Measurements from ENCODE around the gene SUGP2.
"Not testable (repeated sequence)": the region's sequence is repeated elsewhere in the genome, so short reads cannot be mapped to it uniquely, and the experiment has no call there.

Gene SUGP2

DNA sequence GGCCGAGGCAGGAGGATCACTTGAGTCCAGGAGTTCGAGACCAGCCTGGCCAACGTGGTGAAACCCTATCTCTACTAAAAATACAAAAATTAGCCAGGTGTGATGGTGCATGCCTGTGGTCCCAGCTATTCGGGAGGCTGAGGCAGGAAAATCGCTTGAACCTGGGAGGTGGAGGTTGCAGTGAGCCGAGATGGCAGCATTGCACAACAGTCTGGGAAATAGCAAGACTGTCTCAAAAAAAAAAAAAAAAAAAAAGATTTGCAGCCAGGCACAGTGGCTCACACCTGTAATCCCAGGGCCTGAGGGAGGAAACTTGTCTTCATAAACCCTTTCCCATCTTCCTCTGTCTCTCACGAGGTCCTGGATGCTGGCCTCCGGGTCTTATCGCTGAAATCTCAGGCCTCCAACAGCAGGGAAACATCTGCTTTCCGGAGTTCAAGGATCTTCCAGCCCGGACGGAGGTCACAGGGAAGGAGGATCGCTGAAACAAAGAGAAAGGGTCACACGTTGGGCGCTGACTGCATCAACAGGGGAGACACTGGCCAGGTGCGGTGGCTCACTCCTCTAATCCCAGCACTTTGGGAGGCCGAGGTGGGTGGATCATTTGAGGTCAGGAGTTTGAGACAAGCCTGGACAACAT, 80.8 kb downstream of the SUGP2 start:
- not testable (repeated sequence) for DNase-seq (ENCODE audit: low read depth in 3 of 3)

- DNase-seq (ENCODE audit: low read depth in 3 of 3), result no peak
Measured at GRCh38 chr19:18951721-18952281, 81.5 kb downstream of the SUGP2 start.

DNA sequence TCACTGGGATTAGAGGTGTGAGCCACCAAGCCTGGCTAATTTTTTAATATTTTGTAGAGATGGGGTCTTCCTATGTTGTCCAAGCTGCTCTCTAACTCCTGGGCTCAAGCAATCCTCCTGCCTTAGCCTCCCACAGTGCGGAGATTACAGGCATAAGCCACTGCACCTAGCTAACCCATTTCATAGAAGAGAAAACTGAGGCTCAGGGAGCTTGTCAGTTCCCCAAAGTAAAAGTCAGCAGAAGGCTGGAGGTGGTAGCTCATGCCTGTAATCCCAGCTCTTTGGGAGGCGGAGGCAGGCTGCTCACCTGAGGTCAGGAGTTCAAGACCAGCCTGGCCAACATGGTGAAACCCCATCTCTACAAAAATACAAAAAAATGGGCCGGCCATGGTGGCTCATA, 83.5 kb downstream of the SUGP2 start:
- DNase-seq (ENCODE audit: low read depth in 3 of 3), result no peak

- DNase-seq (ENCODE audit: low read depth in 3 of 3), result no peak
Measured at GRCh38 chr19:18948976-18949356, 84.4 kb downstream of the SUGP2 start.

DNA sequence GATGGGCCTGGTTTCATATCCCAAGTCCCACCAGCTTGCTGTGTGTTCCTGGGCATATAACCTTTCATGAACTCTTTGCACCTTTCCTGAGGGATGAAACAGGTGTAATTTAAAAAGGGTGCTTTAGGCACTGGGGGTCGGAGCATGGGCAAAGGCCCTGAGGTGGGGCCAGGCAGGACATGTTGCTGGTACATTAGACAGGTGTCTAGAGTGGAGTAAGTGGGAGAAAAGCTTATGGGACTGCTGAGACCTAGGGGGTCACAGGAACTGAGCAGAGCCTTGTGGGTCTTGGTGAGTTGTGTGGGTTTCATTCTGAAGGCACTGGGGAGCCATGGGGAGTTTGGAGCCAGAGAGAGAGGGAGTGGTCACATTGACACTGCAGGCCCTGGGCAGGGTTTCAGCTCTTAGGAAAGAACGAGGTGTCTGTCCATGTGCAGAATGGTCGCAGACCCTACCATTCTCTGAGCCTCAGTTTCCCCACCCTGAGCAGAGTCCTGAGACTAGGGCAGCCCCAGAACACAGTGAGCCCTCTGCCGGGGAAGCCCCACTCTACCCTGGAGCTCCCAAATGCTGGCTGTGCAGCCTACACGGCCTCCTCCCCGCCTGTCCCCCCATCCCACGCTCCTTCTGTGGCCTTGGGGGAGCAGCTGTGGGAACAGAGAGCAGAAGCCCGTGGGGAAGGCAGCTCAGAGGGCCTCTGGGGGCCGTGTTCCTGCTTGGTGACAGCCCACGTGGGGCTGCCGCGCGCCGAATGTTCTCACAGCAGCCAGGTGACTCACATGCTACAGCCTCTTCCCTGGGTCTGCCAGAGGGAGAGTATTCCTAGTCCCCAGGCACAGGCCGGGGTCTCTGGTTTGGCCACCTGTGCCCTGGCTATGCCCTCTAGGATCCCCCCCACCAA, 85.0 kb downstream of the SUGP2 start:
- DNase-seq (ENCODE audit: low read depth in 3 of 3), result no peak

DNA sequence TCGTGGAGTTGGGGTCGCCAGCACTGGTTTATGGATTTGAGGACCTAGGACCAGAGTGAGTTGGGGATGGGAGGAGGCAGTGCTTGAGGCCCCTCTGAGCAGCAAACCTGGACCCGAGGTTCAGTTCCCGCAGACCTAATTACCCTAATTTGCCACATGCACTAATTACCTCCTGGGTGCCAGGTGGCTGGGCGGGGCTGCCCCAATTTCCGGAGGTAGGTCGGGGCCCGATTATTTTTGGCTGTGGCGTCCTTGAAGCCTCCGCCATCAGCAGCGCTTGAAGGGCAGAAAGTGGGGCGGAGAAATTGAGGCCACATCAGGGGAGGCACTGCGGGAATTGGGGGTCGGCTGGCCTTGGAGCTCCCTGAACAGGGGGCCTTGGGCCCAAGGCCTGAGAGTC, 86.4 kb downstream of the SUGP2 start:
- no peak for DNase-seq (ENCODE audit: low read depth in 3 of 3)

DNA sequence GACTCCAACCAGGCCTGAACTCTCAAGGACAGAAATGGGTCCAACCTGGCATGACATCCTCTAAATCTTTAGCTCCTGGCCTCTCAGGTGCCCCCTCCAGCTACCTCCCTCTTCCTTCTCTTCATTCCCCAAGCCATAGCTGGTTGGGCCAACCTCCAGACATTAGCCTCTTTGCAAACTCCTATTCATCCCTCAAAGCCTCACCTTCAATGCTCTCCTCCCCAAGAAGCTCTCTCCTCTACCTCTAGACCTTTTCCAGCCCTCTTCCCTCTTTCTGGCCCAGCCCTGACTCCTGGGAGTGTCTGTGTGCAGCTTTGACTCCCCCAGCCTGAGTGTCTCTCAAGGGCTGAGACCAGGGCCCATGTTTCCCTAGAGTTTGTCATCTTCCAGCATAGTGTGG, 87.0 kb downstream of the SUGP2 start:
- DNase-seq (ENCODE audit: low read depth in 3 of 3), result no peak

- DNase-seq (ENCODE audit: low read depth in 3 of 3), result no peak
Measured at GRCh38 chr19:18945297-18945696, 88.0 kb downstream of the SUGP2 start.

GRCh38 chr19:18943465-18943864, 89.9 kb downstream of the SUGP2 start:
- DNase-seq (ENCODE audit: low read depth in 3 of 3), result no peak

DNA sequence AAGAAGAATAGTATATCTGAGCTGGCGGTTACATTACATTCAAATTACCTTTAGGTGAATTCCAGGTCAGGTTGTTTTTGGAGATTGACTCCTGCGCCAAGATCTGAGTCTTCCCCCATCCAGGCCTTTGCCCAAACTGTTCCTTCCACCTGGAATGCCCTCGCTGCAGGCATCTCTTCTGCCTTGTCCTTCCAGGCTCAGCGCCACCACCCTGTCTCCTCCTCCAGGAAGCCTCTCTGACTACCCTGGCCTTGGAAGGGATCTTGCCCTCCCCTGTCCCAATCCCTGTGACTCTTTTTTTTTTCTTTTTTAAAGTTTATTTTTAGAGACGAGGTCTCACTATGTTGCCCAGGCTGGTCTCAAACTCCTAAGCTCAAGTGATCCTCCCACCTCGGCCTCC, 90.6 kb downstream of the SUGP2 start:
- DNase-seq (ENCODE audit: low read depth in 3 of 3), result no peak

DNA sequence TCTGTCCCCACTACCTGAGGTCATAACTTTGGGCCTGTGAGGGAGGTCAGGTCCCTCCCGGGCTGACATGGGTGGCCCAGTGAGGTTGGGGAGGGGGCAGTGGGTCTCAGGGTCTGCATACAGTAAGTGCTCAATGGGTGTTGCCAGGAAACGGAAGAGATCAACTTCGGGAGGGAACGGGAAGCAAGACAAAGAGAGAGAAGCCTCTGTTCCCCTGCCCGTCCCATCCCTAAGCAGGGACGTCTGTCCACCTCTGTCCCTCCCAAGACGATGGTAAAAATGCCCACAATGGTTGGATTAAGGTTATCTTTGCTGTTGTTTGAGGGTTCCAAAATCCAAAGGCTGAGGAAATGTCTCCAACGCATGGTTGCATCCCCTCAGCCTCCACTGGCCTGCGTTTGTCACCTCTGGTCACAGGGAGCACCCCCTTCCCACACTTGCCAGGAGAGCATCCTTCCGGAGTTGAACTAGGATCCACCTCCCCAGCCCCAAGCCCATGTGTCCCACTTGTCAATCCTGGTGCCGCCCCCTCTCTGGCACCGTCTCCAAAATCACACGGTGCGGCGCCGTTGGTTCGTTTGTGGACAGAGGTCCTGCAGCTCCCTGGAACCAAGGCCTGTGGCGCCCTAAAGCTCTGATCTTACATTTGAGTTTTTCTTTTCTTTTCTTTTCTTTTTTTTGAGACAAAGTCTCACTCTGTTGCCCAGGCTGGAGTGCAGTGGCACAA, 91.5 kb downstream of the SUGP2 start:
- no peak for DNase-seq (ENCODE audit: low read depth in 3 of 3)
